Measurements from ENCODE around the gene BTG3. TPM values are rescaled to one million over a fixed set of nuclear protein-coding genes. Genes with fewer than 3 reads are reported as not detected.
A peak's percentile ranks its signal among the peaks of the same experiment; 100 is the strongest.

BTG3 gene
- total RNA-seq, 1 donor from 2014 or later, result 5.3 TPM

- peaks cover 31% of the 10 kb centered on the region for H3K4me1 ChIP-seq
- TF ChIP-seq, protein P1, sequence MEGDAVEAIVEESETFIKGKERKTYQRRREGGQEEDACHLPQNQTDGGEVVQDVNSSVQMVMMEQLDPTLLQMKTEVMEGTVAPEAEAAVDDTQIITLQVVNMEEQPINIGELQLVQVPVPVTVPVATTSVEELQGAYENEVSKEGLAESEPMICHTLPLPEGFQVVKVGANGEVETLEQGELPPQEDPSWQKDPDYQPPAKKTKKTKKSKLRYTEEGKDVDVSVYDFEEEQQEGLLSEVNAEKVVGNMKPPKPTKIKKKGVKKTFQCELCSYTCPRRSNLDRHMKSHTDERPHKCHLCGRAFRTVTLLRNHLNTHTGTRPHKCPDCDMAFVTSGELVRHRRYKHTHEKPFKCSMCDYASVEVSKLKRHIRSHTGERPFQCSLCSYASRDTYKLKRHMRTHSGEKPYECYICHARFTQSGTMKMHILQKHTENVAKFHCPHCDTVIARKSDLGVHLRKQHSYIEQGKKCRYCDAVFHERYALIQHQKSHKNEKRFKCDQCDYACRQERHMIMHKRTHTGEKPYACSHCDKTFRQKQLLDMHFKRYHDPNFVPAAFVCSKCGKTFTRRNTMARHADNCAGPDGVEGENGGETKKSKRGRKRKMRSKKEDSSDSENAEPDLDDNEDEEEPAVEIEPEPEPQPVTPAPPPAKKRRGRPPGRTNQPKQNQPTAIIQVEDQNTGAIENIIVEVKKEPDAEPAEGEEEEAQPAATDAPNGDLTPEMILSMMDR (IDR thresholded peaks at IDR 0.05; ENCODE audit: borderline replicate concordance), result no peak
- no peak for DNase-seq
- H3K9me3 ChIP-seq (replicated peaks), result no peaks in the 10 kb centered on the region
- H3K27ac ChIP-seq (replicated peaks), result no peak overlapping the region
- intact Hi-C loops (cut with micrococcal nuclease), result no loop called here
- no peaks in the 10 kb centered on the region for H3K36me3 ChIP-seq
- no peak overlapping the region for H3K4me3 ChIP-seq
- H3K27me3 ChIP-seq (ENCODE audit: low read depth), result no peaks in the 10 kb centered on the region
Measured at GRCh38 chr21:17550671-17551308, 61.9 kb downstream of the BTG3 start.

GRCh38 chr21:17548262-17548661 lies 64.4 kb downstream of the BTG3 start:
- intact Hi-C loops (cut with micrococcal nuclease), result no loop called here

DNA sequence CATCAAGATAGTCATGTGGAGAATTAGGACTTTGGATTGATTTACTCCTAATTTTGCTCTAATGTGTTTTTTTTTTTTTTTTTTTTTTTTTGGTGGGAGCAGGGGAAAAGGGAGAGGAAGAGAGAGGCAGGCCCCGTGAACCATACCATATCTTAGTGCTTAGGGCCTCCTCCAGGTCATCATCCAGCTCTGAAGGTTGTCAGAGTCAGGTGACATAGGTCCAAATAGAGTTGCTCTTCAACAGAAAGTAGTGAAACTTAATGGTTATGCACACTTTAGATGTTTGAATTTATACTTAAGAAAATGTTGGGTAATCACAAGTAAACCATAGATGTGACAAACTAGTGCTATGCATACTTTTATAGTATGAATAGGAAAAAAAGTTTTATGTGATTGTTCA lies 67.7 kb downstream of the BTG3 start:
- DNase-seq, result no peak
- Histone ChIP-seq H3K4me1 (peaks cover 38% of the 10 kb centered on the region), H3K4me3 (no peak overlapping the region), H3K9me3 (replicated peaks) (no peaks in the 10 kb centered on the region), H3K27me3 (ENCODE audit: low read depth) (no peaks in the 10 kb centered on the region), H3K27ac (replicated peaks) (no peak overlapping the region), H3K36me3 (no peaks in the 10 kb centered on the region)
- intact Hi-C loops (cut with micrococcal nuclease), result no loop called here
- TF ChIP-seq, protein P1 (IDR thresholded peaks at IDR 0.05; ENCODE audit: borderline replicate concordance), result no peak

More at GRCh38 chr21:17548262-17548661, 64.4 kb downstream of the BTG3 start:
- TF ChIP-seq, protein P1 (IDR thresholded peaks at IDR 0.05; ENCODE audit: borderline replicate concordance), result no peak
- peaks cover 15% of the 10 kb centered on the region for H3K4me1 ChIP-seq
- H3K9me3 ChIP-seq (replicated peaks), result no peaks in the 10 kb centered on the region
- H3K4me3 ChIP-seq, result no peak overlapping the region
- H3K27ac ChIP-seq (replicated peaks), result peak overlapping the region; percentile 25
- no peak for DNase-seq
- no peaks in the 10 kb centered on the region for H3K27me3 ChIP-seq (ENCODE audit: low read depth)
- no peaks in the 10 kb centered on the region for H3K36me3 ChIP-seq

Other genes starting within 250 kb of the BTG3 start
- 24.5 TPM for gene CXADR, start 99.9 kb downstream of the BTG3 start, total RNA-seq
- 10.2 TPM for gene C21orf91, start 206.5 kb upstream of the BTG3 start, total RNA-seq